Chondrocyte (in vitro differentiated cells): ENCODE measurements around the gene DUSP8. TPM values are rescaled to one million over a fixed set of nuclear protein-coding genes. Genes with fewer than 3 reads are reported as not detected.

ENCODE experiments used
- DNase-seq: peaks from one replicate; pipeline ENCODE4 v3.0.0; 2021; ENCODE audit warnings: mixed read lengths, low spot score
- H3K27ac Mint-ChIP-seq: one replicate; pipeline ENCODE4 v1.8.0; 2021; ENCODE audit warnings: mild to moderate bottlenecking, moderate library complexity, mixed read lengths; ENCODE audit not compliant: unreplicated experiment
- H3K27me3 Mint-ChIP-seq: 2 replicates; pipeline ENCODE4 v1.8.0; 2021; ENCODE audit warnings: low read depth, mixed read lengths
- H3K36me3 Mint-ChIP-seq: 2 replicates; pipeline ENCODE4 v1.8.0; 2021; ENCODE audit warnings: low read depth, mixed read lengths
- H3K4me1 Mint-ChIP-seq: 2 replicates; pipeline ENCODE4 v1.8.0; 2021; ENCODE audit warnings: low read depth, mild to moderate bottlenecking, mixed read lengths
- H3K4me3 Mint-ChIP-seq: one replicate; pipeline ENCODE4 v1.8.0; 2021; ENCODE audit warnings: mild to moderate bottlenecking, moderate library complexity, mixed read lengths; ENCODE audit not compliant: unreplicated experiment
- H3K9me3 Mint-ChIP-seq: 2 replicates; pipeline ENCODE4 v1.8.0; 2021; ENCODE audit warnings: low read depth, mixed read lengths
- total RNA-seq: library from RNA; stranded (reverse); gene quantifications from 3 replicates; pipeline ENCODE4 v1.2.1, GENCODE V29; 2021
- TF ChIP-seq, protein P1 (sequence below): fragments of 200-600 bp; sonication (generic); IDR thresholded peaks from 2 replicates; pipeline ENCODE4 v1.5.0; 2021; ENCODE audit warnings: antibody characterized with exemption, mild to moderate bottlenecking, moderate library complexity

DUSP8 gene
- total RNA-seq, 1 donor from 2014 or later, result 12.1 TPM

GRCh38 chr11:1569251-1569780 lies 2.8 kb downstream of the DUSP8 start:
- H3K27ac Mint-ChIP-seq, result no peak overlapping the region
- no peaks in the 10 kb centered on the region for H3K9me3 Mint-ChIP-seq
- no peaks in the 10 kb centered on the region for H3K36me3 Mint-ChIP-seq
- peaks cover 31% of the 10 kb centered on the region for H3K4me1 Mint-ChIP-seq
- H3K4me3 Mint-ChIP-seq, result no peak overlapping the region
- H3K27me3 Mint-ChIP-seq, result no peaks in the 10 kb centered on the region
- TF ChIP-seq, protein P1, sequence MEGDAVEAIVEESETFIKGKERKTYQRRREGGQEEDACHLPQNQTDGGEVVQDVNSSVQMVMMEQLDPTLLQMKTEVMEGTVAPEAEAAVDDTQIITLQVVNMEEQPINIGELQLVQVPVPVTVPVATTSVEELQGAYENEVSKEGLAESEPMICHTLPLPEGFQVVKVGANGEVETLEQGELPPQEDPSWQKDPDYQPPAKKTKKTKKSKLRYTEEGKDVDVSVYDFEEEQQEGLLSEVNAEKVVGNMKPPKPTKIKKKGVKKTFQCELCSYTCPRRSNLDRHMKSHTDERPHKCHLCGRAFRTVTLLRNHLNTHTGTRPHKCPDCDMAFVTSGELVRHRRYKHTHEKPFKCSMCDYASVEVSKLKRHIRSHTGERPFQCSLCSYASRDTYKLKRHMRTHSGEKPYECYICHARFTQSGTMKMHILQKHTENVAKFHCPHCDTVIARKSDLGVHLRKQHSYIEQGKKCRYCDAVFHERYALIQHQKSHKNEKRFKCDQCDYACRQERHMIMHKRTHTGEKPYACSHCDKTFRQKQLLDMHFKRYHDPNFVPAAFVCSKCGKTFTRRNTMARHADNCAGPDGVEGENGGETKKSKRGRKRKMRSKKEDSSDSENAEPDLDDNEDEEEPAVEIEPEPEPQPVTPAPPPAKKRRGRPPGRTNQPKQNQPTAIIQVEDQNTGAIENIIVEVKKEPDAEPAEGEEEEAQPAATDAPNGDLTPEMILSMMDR, result no peak
- no peak for DNase-seq

GRCh38 chr11:1568441-1568911 lies 3.6 kb downstream of the DUSP8 start:
- Mint-ChIP-seq H3K27me3 (no peaks in the 10 kb centered on the region), H3K36me3 (no peaks in the 10 kb centered on the region), H3K4me3 (no peak overlapping the region), H3K27ac (no peak overlapping the region), H3K4me1 (peaks cover 23% of the 10 kb centered on the region), H3K9me3 (no peaks in the 10 kb centered on the region)
- peak; percentile 85 for DNase-seq
- TF ChIP-seq, protein P1, result no peak

- Mint-ChIP-seq H3K27me3 (no peaks in the 10 kb centered on the region), H3K4me1 (peaks cover 21% of the 10 kb centered on the region), H3K27ac (no peak overlapping the region), H3K4me3 (no peak overlapping the region), H3K9me3 (no peaks in the 10 kb centered on the region), H3K36me3 (no peaks in the 10 kb centered on the region)
- TF ChIP-seq, protein P1, result no peak
- DNase-seq, result peak; percentile 81
Measured at GRCh38 chr11:1567721-1568100, 4.4 kb downstream of the DUSP8 start.

DNA sequence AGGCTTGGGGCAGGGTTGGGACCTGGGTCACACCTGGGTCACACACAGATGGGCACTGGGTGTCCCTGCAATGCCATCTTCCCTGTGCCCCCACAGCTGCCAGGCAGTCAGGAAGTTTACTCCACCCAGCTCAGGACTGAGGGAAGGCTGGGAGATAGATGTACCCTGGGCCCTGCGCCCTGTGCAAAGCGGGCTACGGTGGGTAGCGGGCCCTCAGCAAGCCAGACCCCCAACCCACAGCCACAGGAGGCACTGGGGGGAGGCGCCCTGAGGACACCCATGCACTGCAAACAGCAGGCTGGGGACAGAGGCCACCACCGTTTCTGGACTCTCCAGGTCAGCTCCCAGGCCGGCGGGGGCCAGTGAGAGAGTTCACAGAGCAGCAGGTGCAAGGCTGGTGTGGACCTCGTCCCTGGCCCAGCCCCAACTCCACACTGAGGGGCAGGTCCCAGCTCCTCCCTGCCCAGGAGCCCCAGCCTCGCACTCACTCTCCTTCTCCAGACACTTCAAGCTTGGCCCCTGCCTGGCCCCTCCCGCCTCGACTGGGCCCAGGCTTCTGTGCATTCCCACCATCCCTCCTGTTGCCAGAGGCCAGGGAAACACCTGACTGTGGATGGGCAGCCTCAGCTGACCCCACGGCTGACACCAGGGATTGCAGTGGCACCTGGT lies 4.9 kb downstream of the DUSP8 start:
- DNase-seq, result peak; percentile 90
- Mint-ChIP-seq H3K9me3 (no peaks in the 10 kb centered on the region), H3K4me3 (no peak overlapping the region), H3K27me3 (no peaks in the 10 kb centered on the region), H3K27ac (no peak overlapping the region), H3K4me1 (peaks cover 21% of the 10 kb centered on the region), H3K36me3 (no peaks in the 10 kb centered on the region)
- TF ChIP-seq, protein P1, result no peak

GRCh38 chr11:1566381-1567051 lies 5.6 kb downstream of the DUSP8 start:
- no peaks in the 10 kb centered on the region for H3K9me3 Mint-ChIP-seq
- H3K27ac Mint-ChIP-seq, result no peak overlapping the region
- peak; percentile 85 for DNase-seq
- H3K27me3 Mint-ChIP-seq, result no peaks in the 10 kb centered on the region
- H3K4me1 Mint-ChIP-seq, result peaks cover 21% of the 10 kb centered on the region
- no peak overlapping the region for H3K4me3 Mint-ChIP-seq
- no peaks in the 10 kb centered on the region for H3K36me3 Mint-ChIP-seq
- TF ChIP-seq, protein P1, result peak; percentile 47
